Osteocyte (in vitro differentiated cells): ENCODE results near the gene TMIGD3. TPM values are rescaled to one million over a fixed set of nuclear protein-coding genes. Genes with fewer than 3 reads are reported as not detected.

Experiments
- DNase-seq: peaks from one replicate; pipeline ENCODE4 v3.0.0; 2021; ENCODE audit warnings: mixed read lengths; ENCODE audit not compliant: unreplicated experiment; ENCODE audit errors: extremely low spot score
- H3K27ac Mint-ChIP-seq: one replicate; pipeline ENCODE4 v1.8.0; 2021; ENCODE audit warnings: mild to moderate bottlenecking, mixed read lengths; ENCODE audit not compliant: unreplicated experiment
- H3K27me3 Mint-ChIP-seq: one replicate; pipeline ENCODE4 v1.8.0; 2021; ENCODE audit warnings: mixed read lengths; ENCODE audit not compliant: unreplicated experiment
- H3K36me3 Mint-ChIP-seq: one replicate; pipeline ENCODE4 v1.8.0; 2021; ENCODE audit warnings: mixed read lengths; ENCODE audit not compliant: unreplicated experiment
- H3K4me1 Mint-ChIP-seq: one replicate; pipeline ENCODE4 v1.8.0; 2021; ENCODE audit warnings: mixed read lengths; ENCODE audit not compliant: unreplicated experiment
- H3K4me3 Mint-ChIP-seq: one replicate; pipeline ENCODE4 v1.8.0; 2021; ENCODE audit warnings: mild to moderate bottlenecking, moderate library complexity, mixed read lengths; ENCODE audit not compliant: unreplicated experiment
- H3K9me3 Mint-ChIP-seq: one replicate; pipeline ENCODE4 v1.8.0; 2021; ENCODE audit warnings: mixed read lengths; ENCODE audit not compliant: unreplicated experiment
- total RNA-seq: library from RNA; stranded (reverse); gene quantifications from 2 replicates; pipeline ENCODE4 v1.2.1, GENCODE V29; 2021
- TF ChIP-seq, protein P1 (sequence below): fragments of 200-600 bp; sonication (generic); IDR thresholded peaks from 2 replicates; pipeline ENCODE4 v1.5.0; 2021; ENCODE audit warnings: antibody characterized with exemption, mild to moderate bottlenecking, moderate library complexity

The TMIGD3 gene
- total RNA-seq, 1 donor from 2014 or later = not detected

DNA sequence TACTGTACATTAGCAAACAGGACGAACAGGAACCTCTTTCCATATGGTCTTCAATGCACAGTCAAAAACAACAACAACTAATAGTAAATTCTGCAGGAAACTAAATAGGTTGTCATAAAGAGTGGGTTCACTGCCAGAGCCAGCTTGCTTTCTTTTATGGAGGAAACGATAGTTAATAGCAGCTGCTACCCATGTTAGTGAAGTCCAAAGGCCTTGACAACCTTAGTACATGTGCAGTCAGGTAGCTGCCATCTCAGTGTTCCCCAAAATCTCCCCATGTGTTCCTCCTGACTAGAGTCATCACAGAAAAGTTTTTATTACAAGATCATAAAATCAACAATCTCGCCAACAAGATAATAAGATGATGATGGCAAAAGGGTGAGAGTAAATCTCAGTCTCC is 16.6 kb upstream of the TMIGD3 start:
- no peaks in the 10 kb centered on the region for H3K4me1 Mint-ChIP-seq
- no peaks in the 10 kb centered on the region for H3K9me3 Mint-ChIP-seq
- H3K4me3 Mint-ChIP-seq = no peak overlapping the region
- DNase-seq = no peak
- no peak overlapping the region for H3K27ac Mint-ChIP-seq
- TF ChIP-seq, protein P1, sequence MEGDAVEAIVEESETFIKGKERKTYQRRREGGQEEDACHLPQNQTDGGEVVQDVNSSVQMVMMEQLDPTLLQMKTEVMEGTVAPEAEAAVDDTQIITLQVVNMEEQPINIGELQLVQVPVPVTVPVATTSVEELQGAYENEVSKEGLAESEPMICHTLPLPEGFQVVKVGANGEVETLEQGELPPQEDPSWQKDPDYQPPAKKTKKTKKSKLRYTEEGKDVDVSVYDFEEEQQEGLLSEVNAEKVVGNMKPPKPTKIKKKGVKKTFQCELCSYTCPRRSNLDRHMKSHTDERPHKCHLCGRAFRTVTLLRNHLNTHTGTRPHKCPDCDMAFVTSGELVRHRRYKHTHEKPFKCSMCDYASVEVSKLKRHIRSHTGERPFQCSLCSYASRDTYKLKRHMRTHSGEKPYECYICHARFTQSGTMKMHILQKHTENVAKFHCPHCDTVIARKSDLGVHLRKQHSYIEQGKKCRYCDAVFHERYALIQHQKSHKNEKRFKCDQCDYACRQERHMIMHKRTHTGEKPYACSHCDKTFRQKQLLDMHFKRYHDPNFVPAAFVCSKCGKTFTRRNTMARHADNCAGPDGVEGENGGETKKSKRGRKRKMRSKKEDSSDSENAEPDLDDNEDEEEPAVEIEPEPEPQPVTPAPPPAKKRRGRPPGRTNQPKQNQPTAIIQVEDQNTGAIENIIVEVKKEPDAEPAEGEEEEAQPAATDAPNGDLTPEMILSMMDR = no peak
- H3K27me3 Mint-ChIP-seq = peaks cover 9% of the 10 kb centered on the region
- H3K36me3 Mint-ChIP-seq = no peaks in the 10 kb centered on the region

DNA sequence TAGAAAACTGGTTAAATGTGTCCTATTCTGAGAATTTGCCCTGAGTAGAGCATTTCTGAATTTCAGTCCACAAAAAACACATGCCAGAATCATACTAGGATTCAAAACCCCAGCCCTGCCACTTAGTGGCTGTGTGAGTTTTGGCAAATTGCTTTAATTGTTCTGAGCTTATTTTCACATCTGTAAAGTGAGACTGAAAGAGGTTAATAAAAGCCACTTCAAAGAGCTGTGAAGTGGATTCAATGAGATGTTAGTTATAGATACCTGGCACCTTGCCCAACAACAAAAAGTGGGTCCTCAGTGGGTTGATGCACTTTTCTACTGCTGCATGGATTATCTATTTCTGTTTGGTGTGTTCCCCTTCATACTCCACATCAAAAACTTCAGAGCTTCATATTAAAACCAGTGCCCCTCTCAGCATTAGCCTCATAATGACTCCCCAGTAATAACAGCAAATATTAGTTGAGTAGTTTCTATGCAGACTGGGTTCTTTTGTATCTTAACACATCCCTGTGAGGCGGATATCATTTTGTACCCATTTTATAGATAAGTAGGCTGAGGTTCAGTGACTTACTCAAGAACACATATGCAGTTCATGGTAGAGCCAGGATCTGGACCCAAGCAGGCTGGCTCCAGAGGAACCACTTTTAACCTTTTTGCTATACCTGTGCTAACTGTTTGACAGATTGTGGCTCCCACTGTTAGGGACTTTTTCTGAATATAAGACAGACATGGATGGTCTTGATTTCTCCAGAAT is 14.2 kb upstream of the TMIGD3 start:
- TF ChIP-seq, protein P1 = no peak
- Mint-ChIP-seq H3K4me3 (no peak overlapping the region), H3K27ac (no peak overlapping the region), H3K27me3 (peaks cover 7% of the 10 kb centered on the region), H3K9me3 (no peaks in the 10 kb centered on the region), H3K36me3 (no peaks in the 10 kb centered on the region), H3K4me1 (no peaks in the 10 kb centered on the region)
- DNase-seq = no peak

DNA sequence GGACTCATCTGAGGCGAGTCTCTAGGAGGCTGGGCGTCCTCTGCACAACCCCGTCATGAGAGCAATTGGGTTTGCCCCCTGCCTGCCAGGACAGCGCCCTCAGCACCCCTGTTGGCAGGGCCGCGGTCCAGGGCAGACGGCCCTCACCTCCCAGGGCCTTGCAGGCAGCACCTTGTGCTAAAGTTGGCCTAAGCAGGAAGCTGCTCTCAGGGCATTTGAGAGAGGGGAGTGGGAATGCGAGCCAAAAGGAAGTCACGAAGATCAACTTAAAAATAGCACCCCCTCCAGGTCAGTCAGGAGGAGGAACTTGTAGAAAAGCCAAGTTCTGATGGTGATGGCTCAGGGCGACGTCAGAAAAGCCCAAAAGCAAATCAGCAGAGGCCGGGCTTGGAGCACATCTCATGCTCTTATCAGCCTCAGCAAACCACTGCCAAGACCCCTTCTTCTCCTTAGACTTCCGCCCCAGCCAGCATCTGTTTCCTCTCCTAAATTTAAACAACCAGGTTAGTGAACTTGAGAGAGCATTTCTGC is 12.6 kb upstream of the TMIGD3 start:
- Mint-ChIP-seq H3K4me1 (no peaks in the 10 kb centered on the region), H3K36me3 (no peaks in the 10 kb centered on the region), H3K4me3 (no peak overlapping the region), H3K27ac (no peak overlapping the region), H3K9me3 (no peaks in the 10 kb centered on the region), H3K27me3 (peaks cover 2% of the 10 kb centered on the region)
- TF ChIP-seq, protein P1 = no peak
- DNase-seq = no peak

DNA sequence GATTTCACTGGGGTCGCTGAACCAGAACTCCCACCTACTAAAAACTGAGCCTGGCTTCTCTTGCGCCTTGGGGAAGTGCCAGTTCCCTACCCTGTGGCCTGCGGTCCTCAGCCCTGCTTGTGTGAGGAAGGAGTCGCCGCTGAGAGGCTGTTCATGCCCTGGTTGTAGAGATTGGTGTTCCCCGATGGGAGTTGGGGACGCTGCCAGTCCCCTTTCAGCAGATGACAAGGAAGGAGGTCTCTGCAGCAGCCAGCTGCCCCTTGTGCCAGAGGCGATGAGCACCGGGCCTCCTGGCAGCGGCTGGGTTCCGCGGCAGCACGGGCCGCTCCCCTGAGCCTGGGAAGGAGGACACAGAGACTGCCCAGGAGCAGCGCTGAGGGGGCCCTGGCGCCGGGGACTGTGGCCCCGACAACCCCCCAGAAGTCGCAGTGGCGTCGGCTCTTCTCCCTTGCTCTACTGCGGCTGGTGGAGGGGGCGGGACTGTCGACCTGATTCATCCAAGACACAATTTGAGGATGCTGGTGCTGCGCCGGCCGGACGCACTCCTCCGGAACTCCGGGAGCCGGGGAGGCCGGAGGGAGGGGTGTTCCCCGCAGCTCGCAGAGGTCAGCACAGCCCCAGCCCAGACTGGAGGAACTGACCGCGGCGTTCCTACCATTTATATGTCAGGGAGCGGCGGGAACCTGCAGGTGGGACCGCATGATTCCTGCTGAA is 12.0 kb upstream of the TMIGD3 start:
- no peaks in the 10 kb centered on the region for H3K36me3 Mint-ChIP-seq
- TF ChIP-seq, protein P1 = no peak
- H3K27me3 Mint-ChIP-seq = no peaks in the 10 kb centered on the region
- H3K4me1 Mint-ChIP-seq = no peaks in the 10 kb centered on the region
- H3K4me3 Mint-ChIP-seq = no peak overlapping the region
- no peaks in the 10 kb centered on the region for H3K9me3 Mint-ChIP-seq
- H3K27ac Mint-ChIP-seq = no peak overlapping the region
- no peak for DNase-seq

DNA sequence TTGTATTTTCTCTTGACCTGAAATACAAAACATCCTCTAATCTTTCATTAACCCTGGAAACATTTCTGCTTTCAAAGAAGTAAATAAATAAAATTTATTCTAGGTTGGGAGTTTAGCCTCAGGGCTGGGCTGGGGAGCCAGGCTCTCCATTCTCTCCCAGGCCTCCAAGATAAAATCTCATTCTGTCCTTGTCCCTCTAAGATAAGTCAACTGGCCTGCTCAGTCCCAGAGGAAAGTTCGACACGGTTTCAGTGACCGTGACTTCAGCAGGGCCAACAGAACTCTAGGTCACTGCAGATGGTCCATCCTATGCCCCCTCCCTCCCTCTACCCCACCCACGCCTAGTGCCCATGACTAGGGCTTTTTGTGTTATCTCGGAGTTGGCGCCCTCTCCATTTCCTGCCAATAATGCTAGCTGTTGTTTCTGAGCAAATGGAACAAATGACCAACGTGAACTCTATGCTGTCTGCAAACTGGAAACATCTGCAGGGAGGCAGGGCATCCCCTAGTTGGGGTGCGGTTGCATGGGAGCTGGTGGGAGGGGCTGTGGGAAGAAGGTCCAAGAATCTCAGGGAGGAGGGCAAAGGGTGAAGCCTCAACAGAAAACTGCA is 10.1 kb upstream of the TMIGD3 start:
- TF ChIP-seq, protein P1 = no peak
- Mint-ChIP-seq H3K27ac (no peak overlapping the region), H3K36me3 (no peaks in the 10 kb centered on the region), H3K9me3 (no peaks in the 10 kb centered on the region), H3K4me3 (no peak overlapping the region), H3K27me3 (no peaks in the 10 kb centered on the region), H3K4me1 (peaks cover 5% of the 10 kb centered on the region)
- DNase-seq = no peak
